Upper lobe of right lung (tissue), 1 donor: ENCODE measurements around the gene BCLAF3. TPM values are rescaled to one million over a fixed set of nuclear protein-coding genes. Genes with fewer than 3 reads are reported as not detected.

ENCODE experiments used
- ATAC-seq: fragments of 200-7000 bp; cut with Tn5 transposase; one replicate; pipeline ENCODE4 v1.9.1; 2020; ENCODE audit warnings: mild to moderate bottlenecking, moderate library complexity
- DNase-seq: peaks from one replicate; pipeline ENCODE4 v3.0.0-alpha.2; 2020
- H3K27ac ChIP-seq: fragments of 200-600 bp; one replicate; pipeline ENCODE4 v1.8.0; 2022
- H3K27me3 ChIP-seq: fragments of 200-600 bp; one replicate; pipeline ENCODE4 v1.8.0; 2022; ENCODE audit warnings: mild to moderate bottlenecking
- H3K36me3 ChIP-seq: fragments of 200-600 bp; one replicate; pipeline ENCODE4 v1.8.0; 2022
- H3K4me1 ChIP-seq: fragments of 200-600 bp; one replicate; pipeline ENCODE4 v1.8.0; 2022
- H3K4me3 ChIP-seq: fragments of 200-600 bp; one replicate; pipeline ENCODE4 v1.8.0; 2022; ENCODE audit warnings: mild to moderate bottlenecking
- H3K9me3 ChIP-seq: fragments of 200-600 bp; one replicate; pipeline ENCODE4 v1.8.0; 2022
- CTCF ChIP-seq: fragments of 200-600 bp; IDR thresholded peaks from one replicate; pipeline ENCODE4 v1.8.0; 2022; ENCODE audit warnings: antibody characterized with exemption
- intact Hi-C: fragments of 100-400 bp; cut with DNase I; formaldehyde crosslinking; loops from one replicate; pipeline ENCODE4 v1.11.0; 2022
- total RNA-seq: library from RNA; stranded (reverse); fragmentation: NEBNext Ultra II Directional; extraction: Animal tissue kit (Norgen Biotek cat#: 25700); gene quantifications from one replicate; pipeline ENCODE4 v1.2.1, GENCODE V29; 2021
- donor health status: DM: no; HTN: yes; CAD: no; lungs with severe emphysema.

BCLAF3 gene
- total RNA-seq, 1 donor from 2014 or later, result 15.4 TPM

- intact Hi-C loops, result no loop called here
- Histone ChIP-seq H3K36me3 (peaks cover 9% of the 10 kb centered on the region), H3K27me3 (no peaks in the 10 kb centered on the region), H3K27ac (no peak overlapping the region), H3K9me3 (no peaks in the 10 kb centered on the region), H3K4me3 (no peak overlapping the region), H3K4me1 (no peaks in the 10 kb centered on the region)
- ATAC-seq (no peak), DNase-seq (no peak)
- TF ChIP-seq CTCF, result no peak
These were observed 22.6 kb downstream of the BCLAF3 start for GRCh38 chrX:19968276-19968675.

- H3K4me1 ChIP-seq, result no peaks in the 10 kb centered on the region
- peaks cover 9% of the 10 kb centered on the region for H3K36me3 ChIP-seq
- no peak for ATAC-seq
- H3K27ac ChIP-seq, result no peak overlapping the region
- H3K27me3 ChIP-seq, result no peaks in the 10 kb centered on the region
- intact Hi-C loops, result no loop called here
- no peak for DNase-seq
- H3K4me3 ChIP-seq, result no peak overlapping the region
- no peak for TF ChIP-seq CTCF
- no peaks in the 10 kb centered on the region for H3K9me3 ChIP-seq
These were observed 24.8 kb downstream of the BCLAF3 start for GRCh38 chrX:19966056-19966455.

GRCh38 chrX:19964017-19964710 is 26.7 kb downstream of the BCLAF3 start:
- Histone ChIP-seq H3K4me1 (no peaks in the 10 kb centered on the region), H3K9me3 (no peaks in the 10 kb centered on the region), H3K4me3 (no peak overlapping the region), H3K27me3 (no peaks in the 10 kb centered on the region), H3K36me3 (peaks cover 9% of the 10 kb centered on the region), H3K27ac (no peak overlapping the region)
- ATAC-seq (no peak), DNase-seq (no peak)
- intact Hi-C loops, result no loop called here
- no peak for TF ChIP-seq CTCF

GRCh38 chrX:19960913-19961312 is 29.9 kb downstream of the BCLAF3 start:
- Histone ChIP-seq H3K36me3 (peaks cover 9% of the 10 kb centered on the region), H3K27ac (no peak overlapping the region), H3K9me3 (no peaks in the 10 kb centered on the region), H3K4me1 (no peaks in the 10 kb centered on the region), H3K27me3 (no peaks in the 10 kb centered on the region), H3K4me3 (no peak overlapping the region)
- ATAC-seq, result no peak
- intact Hi-C loops, result no loop called here
- no peak for DNase-seq
- TF ChIP-seq CTCF, result no peak

GRCh38 chrX:19958552-19959486 is 32.0 kb downstream of the BCLAF3 start:
- Histone ChIP-seq H3K4me3 (no peak overlapping the region), H3K36me3 (no peaks in the 10 kb centered on the region), H3K9me3 (no peaks in the 10 kb centered on the region), H3K27me3 (no peaks in the 10 kb centered on the region), H3K4me1 (no peaks in the 10 kb centered on the region), H3K27ac (no peak overlapping the region)
- TF ChIP-seq CTCF, result no peak
- no peak for ATAC-seq
- intact Hi-C loops, result no loop called here
- DNase-seq, result no peak
